Vagina (tissue), 2 donors: Measurements from ENCODE around the gene HNRNPAB.
"Not testable (repeated sequence)": the region's sequence is repeated elsewhere in the genome, so short reads cannot be mapped to it uniquely, and the experiment has no call there.

Source experiments
- POLR2A ChIP-seq, 2 donors: fragments of 450-650 bp; IDR thresholded peaks; one replicate each; pipeline ENCODE4 v1.6.1; 2017; ENCODE audit warnings: antibody characterized with exemption in 2 of 2, mild to moderate bottlenecking in 2 of 2, moderate library complexity in 2 of 2
- TF ChIP-seq, protein P1 (sequence below), 3 experiments: fragments of 450-650 bp in 2 of 3; fragments of 200-600 bp in 1 of 3; sonication (generic) in 1 of 3; IDR thresholded peaks; one replicate each; pipeline ENCODE4 v1.5.1; 2017 to 2019; ENCODE audit warnings: antibody characterized with exemption in 3 of 3, mild to moderate bottlenecking in 2 of 3, moderate library complexity in 2 of 3

DNA sequence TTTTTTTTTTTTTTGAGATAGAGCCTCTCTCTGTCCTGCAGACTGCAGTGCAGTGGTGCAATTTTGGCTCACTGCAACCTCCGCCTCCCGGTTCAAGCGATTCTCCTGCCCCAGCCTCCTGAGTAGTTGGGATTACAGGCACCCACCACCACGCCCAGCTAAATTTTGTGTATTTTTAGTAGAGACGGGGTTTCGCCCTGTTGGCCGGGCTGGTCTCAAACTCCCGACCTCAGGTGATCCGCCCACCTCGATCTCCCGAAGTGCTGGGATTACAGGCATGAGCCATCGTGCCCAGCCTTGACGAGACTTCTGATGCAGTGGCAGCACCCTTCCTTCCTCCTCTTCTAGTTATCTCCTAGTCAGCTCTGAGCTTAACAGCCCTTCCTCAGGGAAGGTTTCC, 24.8 kb downstream of the HNRNPAB start:
- TF ChIP-seq, protein P1, sequence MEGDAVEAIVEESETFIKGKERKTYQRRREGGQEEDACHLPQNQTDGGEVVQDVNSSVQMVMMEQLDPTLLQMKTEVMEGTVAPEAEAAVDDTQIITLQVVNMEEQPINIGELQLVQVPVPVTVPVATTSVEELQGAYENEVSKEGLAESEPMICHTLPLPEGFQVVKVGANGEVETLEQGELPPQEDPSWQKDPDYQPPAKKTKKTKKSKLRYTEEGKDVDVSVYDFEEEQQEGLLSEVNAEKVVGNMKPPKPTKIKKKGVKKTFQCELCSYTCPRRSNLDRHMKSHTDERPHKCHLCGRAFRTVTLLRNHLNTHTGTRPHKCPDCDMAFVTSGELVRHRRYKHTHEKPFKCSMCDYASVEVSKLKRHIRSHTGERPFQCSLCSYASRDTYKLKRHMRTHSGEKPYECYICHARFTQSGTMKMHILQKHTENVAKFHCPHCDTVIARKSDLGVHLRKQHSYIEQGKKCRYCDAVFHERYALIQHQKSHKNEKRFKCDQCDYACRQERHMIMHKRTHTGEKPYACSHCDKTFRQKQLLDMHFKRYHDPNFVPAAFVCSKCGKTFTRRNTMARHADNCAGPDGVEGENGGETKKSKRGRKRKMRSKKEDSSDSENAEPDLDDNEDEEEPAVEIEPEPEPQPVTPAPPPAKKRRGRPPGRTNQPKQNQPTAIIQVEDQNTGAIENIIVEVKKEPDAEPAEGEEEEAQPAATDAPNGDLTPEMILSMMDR (IDR thresholded peaks at IDR 0.05), result not testable (repeated sequence)
- TF ChIP-seq POLR2A (IDR thresholded peaks at IDR 0.05), result not testable (repeated sequence)
